GM18907 (cell line): ENCODE results near the gene SETD1B.
"Not testable (repeated sequence)": the region's sequence is repeated elsewhere in the genome, so short reads cannot be mapped to it uniquely, and the experiment has no call there.

Experiments
- ATAC-seq: cut with Tn5 transposase; IDR thresholded peaks from one replicate; pipeline ENCODE4 v1.9.1; 2021; ENCODE audit warnings: mild to moderate bottlenecking, moderate library complexity; ENCODE audit not compliant: unreplicated experiment

SETD1B gene

GRCh38 chr12:121779422-121779895, 24.4 kb upstream of the SETD1B start:
- no peak for ATAC-seq

- ATAC-seq: no peak
These were observed 23.4 kb upstream of the SETD1B start for GRCh38 chr12:121780429-121780828.

- peak; percentile 6 for ATAC-seq
These were observed 22.3 kb upstream of the SETD1B start for GRCh38 chr12:121781484-121781997.

GRCh38 chr12:121781998-121782979, 21.5 kb upstream of the SETD1B start:
- peak; percentile 56 for ATAC-seq

GRCh38 chr12:121783766-121784165, 20.0 kb upstream of the SETD1B start:
- no peak for ATAC-seq

GRCh38 chr12:121784460-121784859, 19.3 kb upstream of the SETD1B start:
- no peak for ATAC-seq

GRCh38 chr12:121786440-121786825, 17.4 kb upstream of the SETD1B start:
- ATAC-seq: no peak

GRCh38 chr12:121787063-121788025, 16.5 kb upstream of the SETD1B start:
- ATAC-seq: no peak

GRCh38 chr12:121788176-121788818, 15.5 kb upstream of the SETD1B start:
- ATAC-seq: no peak

- ATAC-seq: peak; percentile 22
These were observed 14.5 kb upstream of the SETD1B start for GRCh38 chr12:121789233-121789781.

GRCh38 chr12:121789800-121790728, 13.7 kb upstream of the SETD1B start:
- peak; percentile 44 for ATAC-seq

GRCh38 chr12:121790785-121791184, 13.0 kb upstream of the SETD1B start:
- ATAC-seq: not testable (repeated sequence)

GRCh38 chr12:121791671-121792551, 11.9 kb upstream of the SETD1B start:
- no peak for ATAC-seq

GRCh38 chr12:121792607-121793439, 11.0 kb upstream of the SETD1B start:
- ATAC-seq: no peak

- ATAC-seq: peak; percentile 20
These were observed 10.4 kb upstream of the SETD1B start, which contains the start of gene RHOF for GRCh38 chr12:121793440-121793837. Gene RHOF, minus strand, starts transcription at chr12:121793688. Its CDS starts 55 bp downstream, at chr12:121793633.

GRCh38 chr12:121793838-121794533, 9.8 kb upstream of the SETD1B start:
- ATAC-seq: peak; percentile 46
